Measurements from ENCODE around the gene CCDC85A. TPM values are rescaled to one million over a fixed set of nuclear protein-coding genes. Genes with fewer than 3 reads are reported as not detected.
A peak's percentile ranks its signal among the peaks of the same experiment; 100 is the strongest.

Gene CCDC85A
- polyA plus RNA-seq, 1 of the 3 experiments (the other 2 are of a cell fraction), result 48.7 TPM

DNA sequence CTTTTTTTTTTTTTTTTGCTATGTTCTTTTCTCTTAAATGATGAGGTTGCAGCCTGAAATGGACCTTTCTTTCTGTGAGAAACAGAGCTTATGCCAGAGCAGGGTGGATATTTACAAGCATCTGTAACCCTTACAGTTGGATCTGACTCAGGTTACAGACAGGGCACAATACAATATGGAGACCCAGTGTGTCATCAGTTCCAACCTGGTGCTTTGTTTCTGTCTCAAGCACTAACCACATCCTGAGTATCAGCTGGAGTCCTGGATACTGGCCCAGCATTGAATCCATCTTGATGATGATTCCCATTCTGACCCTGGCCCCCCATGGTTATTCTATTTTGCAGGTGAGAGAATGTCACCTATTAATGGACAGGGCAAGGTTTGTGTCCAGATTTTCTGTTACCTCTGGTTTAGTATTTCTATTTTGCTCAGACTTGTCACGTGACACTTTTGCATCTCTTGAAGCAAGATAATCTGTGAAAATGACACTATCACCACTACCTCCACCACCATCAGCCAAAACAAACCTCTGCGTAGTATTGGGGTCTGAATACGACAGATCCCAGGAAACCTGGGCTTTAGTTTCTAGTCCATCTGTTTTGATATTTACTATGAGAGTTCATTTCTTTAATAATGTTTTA is 174.0 kb downstream of the CCDC85A start:
- Histone ChIP-seq H2AFZ (ENCODE audit: low read depth) (no peak overlapping the region), H4K20me1 (ENCODE audit: insufficient read depth) (no peaks in the 10 kb centered on the region), H3K4me2 (no peak overlapping the region), H3K27ac (ENCODE audit: low read depth in 2 of 2, low read length in 1 of 2) (peak overlapping the region in 1 of 2 experiments; percentile 45; a peak in 2 of 4 replicates), H3K9me2 (no peaks in the 10 kb centered on the region), H3K36me3 (replicated peaks in 1 of 2; ENCODE audit: control insufficient read depth in 1 of 2, insufficient read depth in 2 of 2, low read length in 1 of 2) (peaks cover under 1 to 63% of the 10 kb centered on the region in 2 experiments), H3K79me2 (ENCODE audit: insufficient read depth) (peaks cover 100% of the 10 kb centered on the region), H3K9me3 (no peaks in the 10 kb centered on the region), H3K4me3 (ENCODE audit: low read depth in 2 of 2, low read length in 1 of 2) (no peak overlapping the region), H3K27me3 (ENCODE audit: insufficient read depth) (no peaks in the 10 kb centered on the region), H3K4me1 (ENCODE audit: control insufficient read depth in 1 of 2, insufficient read depth in 2 of 2, low read depth in 1 of 2, low read length in 1 of 2) (no peaks in the 10 kb centered on the region), H3F3A (replicated peaks; ENCODE audit: insufficient read depth) (peaks cover 52% of the 10 kb centered on the region), H3K9ac (no peak overlapping the region)
- 74% methylated on average over 3 of the region's 3 CpGs for WGBS (ENCODE audit: low lambda C conversion rate)
- CTCF ChIA-PET, result no interaction called here
- no peak for DNase-seq
- POLR2A ChIA-PET, result no interaction called here
- TF ChIP-seq FOSL2 (IDR thresholded peaks at IDR 0.05; ENCODE audit: borderline replicate concordance, low read depth) (peak; percentile 46; the same call in 1 of the 2 replicates), EP300 (IDR thresholded peaks at IDR 0.05; ENCODE audit: borderline replicate concordance in 1 of 2, low read depth in 1 of 2, low read length in 1 of 2) (peak in 1 of 2 experiments; percentile 26; a peak in 1 of 4 replicates), NFIC (IDR thresholded peaks at IDR 0.05; ENCODE audit: borderline replicate concordance) (peak; percentile 67), FOXM1 (IDR thresholded peaks at IDR 0.05; ENCODE audit: low read depth) (no peak), JUND (IDR thresholded peaks at IDR 0.05) (peak; percentile 23; the same call in 1 of the 2 replicates), TCF12 (IDR thresholded peaks at IDR 0.05) (peak; percentile 59), NRF1 (IDR thresholded peaks at IDR 0.05; ENCODE audit: low read depth, low read length) (no peak), RCOR1 (IDR thresholded peaks at IDR 0.05; ENCODE audit: low read length) (no peak), MXI1 (IDR thresholded peaks at IDR 0.05; ENCODE audit: low read depth, low read length) (no peak), RAD21 (IDR thresholded peaks at IDR 0.05; ENCODE audit: low read length) (no peak), TAF1 (IDR thresholded peaks at IDR 0.05; ENCODE audit: borderline replicate concordance, low read depth, low read length) (peak; percentile 74; the same call in 1 of the 2 replicates), MEF2A (IDR thresholded peaks at IDR 0.05; ENCODE audit: borderline replicate concordance, low read depth) (no peak), ELF1 (IDR thresholded peaks at IDR 0.05) (no peak), EZH2phosphoT487 (IDR thresholded peaks at IDR 0.05; ENCODE audit: borderline replicate concordance, low read depth) (no peak)
- TF ChIP-seq, protein P1, sequence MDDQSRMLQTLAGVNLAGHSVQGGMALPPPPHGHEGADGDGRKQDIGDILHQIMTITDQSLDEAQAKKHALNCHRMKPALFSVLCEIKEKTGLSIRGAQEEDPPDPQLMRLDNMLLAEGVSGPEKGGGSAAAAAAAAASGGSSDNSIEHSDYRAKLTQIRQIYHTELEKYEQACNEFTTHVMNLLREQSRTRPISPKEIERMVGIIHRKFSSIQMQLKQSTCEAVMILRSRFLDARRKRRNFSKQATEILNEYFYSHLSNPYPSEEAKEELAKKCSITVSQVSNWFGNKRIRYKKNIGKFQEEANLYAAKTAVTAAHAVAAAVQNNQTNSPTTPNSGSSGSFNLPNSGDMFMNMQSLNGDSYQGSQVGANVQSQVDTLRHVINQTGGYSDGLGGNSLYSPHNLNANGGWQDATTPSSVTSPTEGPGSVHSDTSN (IDR thresholded peaks at IDR 0.05), result peak; percentile 60
- TF ChIP-seq, protein P2, sequence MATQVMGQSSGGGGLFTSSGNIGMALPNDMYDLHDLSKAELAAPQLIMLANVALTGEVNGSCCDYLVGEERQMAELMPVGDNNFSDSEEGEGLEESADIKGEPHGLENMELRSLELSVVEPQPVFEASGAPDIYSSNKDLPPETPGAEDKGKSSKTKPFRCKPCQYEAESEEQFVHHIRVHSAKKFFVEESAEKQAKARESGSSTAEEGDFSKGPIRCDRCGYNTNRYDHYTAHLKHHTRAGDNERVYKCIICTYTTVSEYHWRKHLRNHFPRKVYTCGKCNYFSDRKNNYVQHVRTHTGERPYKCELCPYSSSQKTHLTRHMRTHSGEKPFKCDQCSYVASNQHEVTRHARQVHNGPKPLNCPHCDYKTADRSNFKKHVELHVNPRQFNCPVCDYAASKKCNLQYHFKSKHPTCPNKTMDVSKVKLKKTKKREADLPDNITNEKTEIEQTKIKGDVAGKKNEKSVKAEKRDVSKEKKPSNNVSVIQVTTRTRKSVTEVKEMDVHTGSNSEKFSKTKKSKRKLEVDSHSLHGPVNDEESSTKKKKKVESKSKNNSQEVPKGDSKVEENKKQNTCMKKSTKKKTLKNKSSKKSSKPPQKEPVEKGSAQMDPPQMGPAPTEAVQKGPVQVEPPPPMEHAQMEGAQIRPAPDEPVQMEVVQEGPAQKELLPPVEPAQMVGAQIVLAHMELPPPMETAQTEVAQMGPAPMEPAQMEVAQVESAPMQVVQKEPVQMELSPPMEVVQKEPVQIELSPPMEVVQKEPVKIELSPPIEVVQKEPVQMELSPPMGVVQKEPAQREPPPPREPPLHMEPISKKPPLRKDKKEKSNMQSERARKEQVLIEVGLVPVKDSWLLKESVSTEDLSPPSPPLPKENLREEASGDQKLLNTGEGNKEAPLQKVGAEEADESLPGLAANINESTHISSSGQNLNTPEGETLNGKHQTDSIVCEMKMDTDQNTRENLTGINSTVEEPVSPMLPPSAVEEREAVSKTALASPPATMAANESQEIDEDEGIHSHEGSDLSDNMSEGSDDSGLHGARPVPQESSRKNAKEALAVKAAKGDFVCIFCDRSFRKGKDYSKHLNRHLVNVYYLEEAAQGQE (IDR thresholded peaks at IDR 0.05; ENCODE audit: low read depth, low read length), result no peak
- TF ChIP-seq, protein P3, sequence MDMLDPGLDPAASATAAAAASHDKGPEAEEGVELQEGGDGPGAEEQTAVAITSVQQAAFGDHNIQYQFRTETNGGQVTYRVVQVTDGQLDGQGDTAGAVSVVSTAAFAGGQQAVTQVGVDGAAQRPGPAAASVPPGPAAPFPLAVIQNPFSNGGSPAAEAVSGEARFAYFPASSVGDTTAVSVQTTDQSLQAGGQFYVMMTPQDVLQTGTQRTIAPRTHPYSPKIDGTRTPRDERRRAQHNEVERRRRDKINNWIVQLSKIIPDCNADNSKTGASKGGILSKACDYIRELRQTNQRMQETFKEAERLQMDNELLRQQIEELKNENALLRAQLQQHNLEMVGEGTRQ (IDR thresholded peaks at IDR 0.05; ENCODE audit: borderline replicate concordance, low read depth, low read length), result no peak

All from SK-N-SH (cell line).